HG03064 (cell line): ENCODE data around the gene PDZD4.

Source experiments
- ATAC-seq: cut with Tn5 transposase; IDR thresholded peaks from one replicate; pipeline ENCODE4 v1.9.1; 2021; ENCODE audit warnings: low read depth; ENCODE audit not compliant: unreplicated experiment

The PDZD4 gene

DNA sequence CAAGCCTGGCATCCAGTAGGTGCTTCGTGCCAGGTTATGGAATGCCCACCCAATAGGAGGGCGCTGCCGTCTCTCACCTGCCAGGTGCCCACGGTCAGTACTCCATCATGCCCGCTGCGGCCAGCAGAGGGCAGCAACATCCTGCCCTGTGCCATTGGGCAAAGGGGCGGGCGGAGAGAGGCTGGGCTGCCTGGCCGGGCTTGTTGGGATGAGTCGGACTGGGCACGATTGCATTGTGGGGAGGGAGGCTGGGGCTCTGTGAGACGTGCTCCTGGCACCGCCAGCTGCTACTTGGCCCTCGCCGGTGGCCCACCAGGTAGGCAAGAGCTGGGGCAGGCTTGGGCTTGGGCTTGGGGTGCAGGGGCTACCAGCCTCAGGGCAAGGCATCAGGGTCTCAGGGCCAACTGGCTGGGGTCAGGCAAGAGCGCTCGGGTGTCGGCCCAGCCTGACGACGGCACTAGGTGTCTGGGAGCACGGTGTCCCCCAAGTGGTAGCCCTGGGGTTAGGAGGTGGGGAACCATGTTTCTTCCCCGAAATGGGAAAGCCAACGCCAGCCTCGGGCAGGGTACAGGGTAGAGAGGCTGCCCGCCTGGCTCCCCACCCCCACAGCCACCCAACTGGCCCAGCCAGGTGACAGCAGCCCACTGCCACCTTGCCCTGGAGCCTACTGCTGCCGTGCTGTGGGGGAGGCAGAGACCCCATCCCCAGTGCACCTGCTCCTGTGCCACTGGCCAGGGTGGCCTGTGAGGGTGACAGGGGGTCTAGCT lies 66.2 kb downstream of the PDZD4 start, which contains the start of gene PLXNB3:
TSS of gene PLXNB3 (plus strand) at position 261 of the 767 bp plus-strand sequence. CDS start 1,287 bp downstream, outside the sequence.
- no peak for ATAC-seq

DNA sequence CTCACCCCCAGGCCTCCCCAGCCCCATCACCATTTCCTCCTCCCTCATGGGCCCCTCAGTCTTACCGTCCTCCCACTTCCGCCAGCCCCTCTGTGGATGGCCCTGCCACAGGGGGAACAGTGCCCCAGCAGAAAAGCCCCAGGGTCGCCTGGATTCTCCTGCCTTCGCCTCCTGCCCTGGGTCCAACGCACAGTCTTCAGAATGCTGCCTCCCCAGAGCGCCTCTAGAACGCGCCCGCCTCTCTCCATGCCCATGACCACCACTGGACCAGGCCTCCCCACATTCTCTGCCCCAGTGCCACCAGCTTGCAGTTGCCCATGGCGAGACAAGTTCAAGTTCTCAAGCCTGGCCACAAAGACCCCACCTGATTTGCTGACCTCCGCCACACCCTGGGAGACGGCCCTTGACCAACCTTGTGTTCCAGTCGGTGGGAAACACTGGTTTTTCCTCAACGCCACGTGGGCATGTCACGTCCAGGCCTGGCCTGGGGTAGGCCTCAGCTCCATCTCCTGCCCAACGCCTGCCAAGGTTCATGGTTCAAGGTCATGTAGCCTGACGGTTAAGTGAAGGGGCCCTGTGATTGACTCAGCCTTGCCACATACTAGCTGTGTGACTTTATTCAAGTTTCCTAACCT lies 66.9 kb downstream of the PDZD4 start:
- ATAC-seq: no peak

- ATAC-seq: no peak
Observed at GRCh38 chrX:153762626-153763173, 67.6 kb downstream of the PDZD4 start.

DNA sequence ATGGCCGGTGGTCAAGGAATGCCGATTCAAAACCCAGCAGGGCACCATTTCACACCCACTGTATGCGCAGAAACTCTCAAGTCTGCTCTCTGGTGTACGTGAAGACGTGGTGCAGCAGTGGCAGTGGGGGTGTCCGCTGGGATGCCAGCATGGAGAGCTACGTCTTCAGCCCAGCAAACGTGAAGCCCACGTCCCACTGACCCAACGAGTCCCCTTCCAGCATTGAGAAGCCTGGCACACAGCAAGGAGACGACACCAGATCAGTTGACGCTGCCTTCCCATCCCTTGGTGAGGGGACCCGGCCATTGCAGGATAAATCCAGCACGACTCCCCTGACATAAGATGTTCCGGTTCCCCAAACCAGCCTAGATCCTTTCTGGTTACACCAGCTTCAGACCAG lies 68.5 kb downstream of the PDZD4 start:
- ATAC-seq: no peak

DNA sequence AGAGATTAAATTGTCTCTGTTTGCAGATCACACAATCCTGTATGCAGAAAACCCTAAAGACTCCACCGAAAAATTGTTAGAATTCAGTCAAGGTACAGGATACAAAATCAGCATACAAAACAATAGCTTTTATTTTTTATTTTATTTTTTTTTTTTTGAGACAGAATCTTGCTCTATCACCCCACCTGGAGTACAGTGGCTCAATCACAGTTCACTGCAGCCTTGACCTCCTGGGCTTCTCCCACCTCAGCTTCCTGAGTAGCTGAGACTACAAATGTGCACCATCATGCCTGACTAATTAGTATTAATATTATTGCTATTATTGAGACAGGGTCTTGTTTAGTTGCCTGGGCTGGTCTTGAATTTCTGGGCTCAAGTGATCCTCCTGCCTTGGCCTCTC lies 75.2 kb downstream of the PDZD4 start:
- no peak for ATAC-seq
